GM10248 (cell line): Measurements from ENCODE around the gene GPC6.

Experiments
- CTCF ChIA-PET: fragments of 300-600 bp; sonication (Branson Sonifier 250); formaldehyde crosslinking; extraction: SDS; loops from one replicate; lab custom pipeline; 2021; ENCODE audit warnings: antibody characterized with exemption; lab: Yijun Ruan, JAX
- POLR2A ChIA-PET: fragments of 350-650 bp; sonication (Branson Sonifier 250); formaldehyde crosslinking; extraction: SDS; loops from one replicate; lab custom pipeline; 2020; ENCODE audit warnings: antibody characterized with exemption; lab: Yijun Ruan, JAX
- DNase-seq: peaks from one replicate; pipeline ENCODE4 v3.0.0; 2012; ENCODE audit errors: extremely low spot score
- TF ChIP-seq, protein P1 (sequence below): IDR thresholded peaks from 2 replicates; pipeline ENCODE4 v1.5.1; 2012; ENCODE audit warnings: mild to moderate bottlenecking, low read depth; ENCODE audit errors: extremely low read depth, missing control alignments, control extremely low read depth

The GPC6 gene

DNA sequence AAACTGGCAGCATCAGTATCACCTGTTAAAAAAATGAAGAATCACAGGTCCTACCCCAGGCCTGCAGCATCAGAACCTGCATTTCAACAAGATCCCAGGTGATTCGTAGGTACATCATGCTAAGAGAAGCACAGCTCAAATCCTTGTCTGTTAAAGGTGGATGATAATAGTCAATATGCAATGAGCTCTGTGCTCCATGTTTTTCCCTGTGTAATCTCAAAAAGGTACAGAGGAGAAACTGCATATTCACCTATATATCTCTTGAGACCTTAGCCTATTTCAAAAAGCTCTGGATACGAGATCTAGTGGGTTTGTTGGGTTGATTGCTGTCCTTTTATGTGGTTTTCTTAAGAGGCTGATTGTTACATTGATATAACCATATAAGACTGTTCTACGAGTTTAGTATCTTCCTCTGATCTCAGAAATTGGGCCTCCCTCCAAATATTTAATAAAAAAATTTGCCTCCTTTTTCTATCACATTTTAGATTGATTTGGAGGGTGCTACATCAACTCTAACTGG is 1104.0 kb downstream of the GPC6 start:
- TF ChIP-seq, protein P1, sequence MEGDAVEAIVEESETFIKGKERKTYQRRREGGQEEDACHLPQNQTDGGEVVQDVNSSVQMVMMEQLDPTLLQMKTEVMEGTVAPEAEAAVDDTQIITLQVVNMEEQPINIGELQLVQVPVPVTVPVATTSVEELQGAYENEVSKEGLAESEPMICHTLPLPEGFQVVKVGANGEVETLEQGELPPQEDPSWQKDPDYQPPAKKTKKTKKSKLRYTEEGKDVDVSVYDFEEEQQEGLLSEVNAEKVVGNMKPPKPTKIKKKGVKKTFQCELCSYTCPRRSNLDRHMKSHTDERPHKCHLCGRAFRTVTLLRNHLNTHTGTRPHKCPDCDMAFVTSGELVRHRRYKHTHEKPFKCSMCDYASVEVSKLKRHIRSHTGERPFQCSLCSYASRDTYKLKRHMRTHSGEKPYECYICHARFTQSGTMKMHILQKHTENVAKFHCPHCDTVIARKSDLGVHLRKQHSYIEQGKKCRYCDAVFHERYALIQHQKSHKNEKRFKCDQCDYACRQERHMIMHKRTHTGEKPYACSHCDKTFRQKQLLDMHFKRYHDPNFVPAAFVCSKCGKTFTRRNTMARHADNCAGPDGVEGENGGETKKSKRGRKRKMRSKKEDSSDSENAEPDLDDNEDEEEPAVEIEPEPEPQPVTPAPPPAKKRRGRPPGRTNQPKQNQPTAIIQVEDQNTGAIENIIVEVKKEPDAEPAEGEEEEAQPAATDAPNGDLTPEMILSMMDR = no peak
- no peak for DNase-seq
- CTCF ChIA-PET = interaction anchor here (0.9 to 1.4 kb wide), 2 partner anchors 10 to 15 kb away, joined by 3 read pairs; no protein-coding TSS in a partner anchor
- POLR2A ChIA-PET = no interaction called here

DNA sequence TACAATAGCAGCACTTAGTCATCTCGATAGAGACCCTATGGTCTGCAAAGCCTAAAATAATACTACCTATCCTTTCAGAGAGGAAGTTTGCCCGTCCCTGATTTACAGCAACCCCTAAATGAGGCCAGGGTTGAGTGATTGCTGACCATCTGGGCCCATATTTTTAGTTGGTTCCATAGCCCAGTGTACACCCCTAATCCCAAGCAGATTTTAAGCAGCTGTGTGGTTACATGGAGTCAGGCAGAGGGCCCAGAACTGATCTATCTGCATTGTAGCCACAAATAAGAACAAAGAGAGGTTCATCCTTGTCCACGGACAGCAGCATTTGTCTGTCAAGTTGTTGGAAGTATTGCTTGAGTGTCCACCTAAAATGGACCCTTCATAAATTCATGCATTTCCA is 1104.7 kb downstream of the GPC6 start:
- ChIA-PET POLR2A (no interaction called here), CTCF (interaction anchor here (0.9 to 1.4 kb wide), 2 partner anchors 11 to 14 kb away, joined by 3 read pairs; no protein-coding TSS in a partner anchor)
- TF ChIP-seq, protein P1 = no peak
- DNase-seq = no peak

DNA sequence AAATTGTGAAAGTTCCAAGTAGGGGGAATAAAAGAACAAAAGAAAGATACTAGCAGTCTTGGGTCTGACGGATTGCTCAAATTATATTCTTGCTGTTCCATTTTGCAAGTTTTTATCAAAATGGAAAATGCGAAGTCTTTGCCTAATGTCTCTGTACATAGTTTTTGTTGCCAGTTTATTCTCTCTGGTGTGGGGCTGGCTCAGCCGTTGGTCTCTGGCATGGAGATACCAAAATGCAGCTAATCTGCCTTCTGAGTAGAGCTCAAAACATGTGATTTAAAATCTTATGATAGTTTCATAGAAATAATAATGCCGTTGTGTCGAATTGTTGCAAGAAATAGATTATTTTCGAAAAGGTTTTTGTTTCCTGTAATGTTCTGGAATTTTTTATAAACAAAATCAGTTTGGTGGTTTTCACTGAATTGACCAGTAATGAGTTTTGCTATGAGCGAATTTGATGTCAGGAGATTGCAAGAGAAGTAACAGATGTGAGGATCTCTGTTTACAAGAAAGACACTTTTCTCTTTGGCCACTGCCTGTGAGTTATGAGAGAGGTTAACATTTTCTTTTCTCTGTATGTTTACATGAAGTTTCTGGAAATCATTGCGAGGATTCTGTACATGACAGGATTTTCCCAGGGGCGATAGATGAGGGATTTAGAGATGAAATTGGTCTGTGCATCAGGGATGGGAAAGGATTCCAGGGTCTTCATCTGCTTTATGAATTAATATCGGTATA is 1105.9 kb downstream of the GPC6 start:
- DNase-seq = no peak
- CTCF ChIA-PET = no interaction called here
- POLR2A ChIA-PET = no interaction called here
- TF ChIP-seq, protein P1 = no peak

DNA sequence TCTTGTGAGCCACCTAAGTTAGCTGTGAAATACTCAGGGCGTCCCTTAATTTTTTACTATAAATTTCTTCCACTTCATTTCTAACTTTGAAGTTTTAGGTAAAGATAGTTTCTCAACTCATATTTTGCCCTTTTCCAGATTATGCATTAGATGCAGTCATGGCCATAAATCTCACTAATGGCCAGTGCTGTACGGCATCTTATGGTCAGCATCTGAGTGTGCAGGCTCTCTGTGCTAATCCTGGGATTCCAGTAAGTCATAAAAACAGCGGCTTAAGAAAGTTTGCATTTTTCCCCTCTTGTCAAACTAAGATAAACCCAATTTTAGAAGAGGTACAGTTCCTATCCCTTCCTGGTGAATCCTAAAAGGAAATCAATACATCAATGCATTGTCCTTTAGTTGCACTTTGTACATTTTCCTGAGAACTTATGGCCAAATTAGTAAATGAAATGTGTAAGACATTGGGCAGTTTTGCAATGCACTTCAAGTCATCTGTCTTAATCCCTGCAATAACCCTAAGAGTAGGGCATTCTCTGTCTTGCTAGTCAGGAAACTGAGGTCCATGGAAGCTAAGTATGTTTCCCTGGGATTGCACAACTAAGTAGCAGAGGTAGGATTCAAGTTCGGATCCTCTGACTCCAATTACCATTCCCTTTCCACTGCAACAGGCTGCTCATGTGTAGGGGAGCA is 1106.7 kb downstream of the GPC6 start:
- ChIA-PET CTCF (interaction anchor here (1.2 to 1.6 kb wide), 2 partner anchors 31 to 53 kb away, joined by 3 to 4 read pairs; no protein-coding TSS in a partner anchor), POLR2A (no interaction called here)
- no peak for DNase-seq
- TF ChIP-seq, protein P1 = no peak

DNA sequence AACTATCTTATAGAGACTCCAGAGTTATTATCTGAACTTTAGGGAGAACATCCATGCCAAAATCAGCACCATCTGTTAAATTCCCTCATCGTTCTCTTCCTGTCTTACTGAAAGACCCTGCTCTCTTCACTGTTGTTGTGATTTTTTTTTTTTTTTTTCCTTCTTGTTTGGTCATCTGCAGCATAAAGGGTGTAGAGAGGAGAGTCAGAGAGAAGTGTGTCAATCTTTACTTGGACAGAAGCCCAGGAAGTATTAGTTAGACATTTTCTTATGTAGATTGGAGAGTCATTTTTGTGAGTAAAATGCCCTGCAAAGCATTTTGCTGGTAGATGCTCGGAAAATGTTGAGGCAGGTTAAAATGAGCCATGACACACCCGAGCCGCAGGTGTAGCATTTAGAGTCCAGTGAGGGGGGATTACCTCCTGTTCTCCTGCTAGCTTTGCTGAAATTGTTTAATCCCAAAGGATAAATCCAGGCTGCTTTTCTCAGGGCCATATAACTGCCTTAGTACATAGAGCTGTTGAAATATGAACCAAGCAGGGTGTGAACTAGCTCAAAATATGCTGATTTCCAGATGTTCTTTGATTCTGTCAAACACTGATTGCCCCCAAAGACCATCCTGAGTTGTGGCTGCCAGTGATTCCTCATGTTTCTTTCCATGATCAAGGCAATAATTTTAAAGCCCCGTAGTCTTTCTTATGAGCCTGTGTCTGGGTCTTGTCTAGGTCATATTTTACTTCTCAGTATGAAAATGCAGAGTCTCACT is 1109.3 kb downstream of the GPC6 start:
- TF ChIP-seq, protein P1 = no peak
- CTCF ChIA-PET = no interaction called here
- POLR2A ChIA-PET = no interaction called here
- no peak for DNase-seq

DNA sequence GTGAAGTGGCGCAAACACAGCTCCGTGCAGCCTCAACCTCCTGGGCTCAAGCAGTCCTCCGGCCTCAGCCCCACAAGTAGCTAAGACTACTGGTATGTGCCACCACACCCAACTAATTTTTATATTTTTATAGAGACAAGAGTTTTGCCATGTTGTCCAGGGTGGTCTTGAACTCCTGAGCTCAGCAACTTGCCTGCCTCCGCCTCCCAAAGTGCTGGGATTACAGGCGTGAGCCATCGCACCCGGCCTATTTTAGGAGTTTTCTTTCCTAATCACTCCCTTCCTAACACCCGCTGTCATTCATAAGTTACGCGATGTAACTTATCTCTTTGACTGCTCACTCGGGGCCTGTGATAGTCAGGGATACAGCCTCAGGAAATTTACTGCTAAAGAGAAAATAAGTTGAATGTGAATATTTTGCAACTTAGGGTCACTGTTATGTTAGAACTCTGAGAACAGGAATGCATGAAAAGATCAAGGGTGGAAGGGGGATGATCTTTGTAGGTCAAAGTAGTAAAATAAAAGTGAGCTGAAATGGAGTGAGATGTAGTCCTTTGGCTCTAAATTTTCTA is 1112.6 kb downstream of the GPC6 start:
- TF ChIP-seq, protein P1 = no peak
- ChIA-PET CTCF (no interaction called here), POLR2A (no interaction called here)
- DNase-seq = no peak
